ENCODE results near the gene APOC4. TPM values are rescaled to one million over a fixed set of nuclear protein-coding genes. Genes with fewer than 3 reads are reported as not detected.

The APOC4 gene
- total and polyA plus RNA-seq, 2 experiments from 2014 or later = not detected

DNA sequence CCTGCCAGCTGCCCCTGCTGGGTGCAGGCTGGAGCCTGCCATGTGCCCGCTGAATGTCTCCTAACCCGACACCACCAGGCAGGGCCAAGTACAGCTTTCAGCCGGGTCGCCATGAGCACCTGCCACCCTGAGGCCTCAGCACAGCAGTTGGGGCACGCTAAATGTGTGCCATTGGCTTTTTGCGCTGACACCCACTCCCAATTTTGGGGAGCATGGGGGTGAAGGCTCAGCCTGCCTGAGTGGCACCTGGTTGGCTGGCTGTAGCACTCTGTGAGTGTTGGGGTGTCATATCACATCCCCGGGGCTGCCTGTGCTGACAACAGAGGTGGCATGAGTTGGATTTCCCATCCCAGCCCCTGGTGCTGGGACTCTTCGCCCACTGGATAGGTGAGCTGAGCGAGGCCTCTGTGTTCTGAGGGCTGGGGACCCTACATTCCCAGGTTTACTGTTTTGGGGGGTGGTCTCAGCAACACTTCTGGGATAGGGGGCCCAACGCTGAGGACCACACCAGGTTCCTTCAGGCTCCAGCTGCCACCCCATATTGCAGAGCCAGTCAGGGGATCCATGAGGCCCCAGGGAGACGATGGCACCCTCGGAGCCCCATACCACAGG is 52.0 kb downstream of the APOC4 start:
- Histone ChIP-seq H3F3A (replicated peaks; ENCODE audit: low read depth) (no peaks in the 10 kb centered on the region), H3K4me2 (no peak overlapping the region), H3K79me2 (replicated peaks; ENCODE audit: insufficient read depth) (no peaks in the 10 kb centered on the region), H3K9me2 (ENCODE audit: insufficient read depth) (no peaks in the 10 kb centered on the region), H4K20me1 (replicated peaks; ENCODE audit: insufficient read depth) (no peaks in the 10 kb centered on the region), H3K4me1 (ENCODE audit: insufficient read depth) (no peaks in the 10 kb centered on the region), H3K36me3 (ENCODE audit: insufficient read depth) (peaks cover 4% of the 10 kb centered on the region; the same call in 1 of the 2 replicates), H3K27me3 (ENCODE audit: insufficient read depth) (no peaks in the 10 kb centered on the region), H3K4me3 (no peak overlapping the region), H3K27ac (ENCODE audit: low read depth) (no peak overlapping the region), H2AFZ (no peak overlapping the region)
- Mint-ChIP-seq H3K36me3 (ENCODE audit: low read depth) (peaks cover 17% of the 10 kb centered on the region), H3K9me3 (no peaks in the 10 kb centered on the region), H3K4me1 (no peaks in the 10 kb centered on the region), H3K27ac (no peak overlapping the region), H3K27me3 (ENCODE audit: insufficient read depth, low read depth, poor library complexity) (peaks cover 5% of the 10 kb centered on the region), H3K4me3 (no peak overlapping the region)
- DNase-seq (ENCODE audit: low spot score) (no peak), ATAC-seq (no peak)
- TF ChIP-seq POLR2AphosphoS5 (IDR thresholded peaks at IDR 0.05; ENCODE audit: low read depth) (peak; percentile 29; the same call in 1 of the 2 replicates), NANOG (IDR thresholded peaks at IDR 0.05; ENCODE audit: borderline replicate concordance) (no peak), ZNF331 (CRISPR knock-in tag; IDR thresholded peaks at IDR 0.05; ENCODE audit: low read depth) (no peak)

Other genes starting within 250 kb of the APOC4 start
- not detected in 2 replicates for gene CEACAM16, start 243.1 kb upstream of the APOC4 start, total RNA-seq (2014; rRNA removed; shearing (Covaris generic))
- not detected in 2 replicates for gene CEACAM16, start 243.1 kb upstream of the APOC4 start, polyA plus RNA-seq (2016; fragmentation: Nextera tagmentation; extraction: Ambion mirVana)
- 0.62 and 1.4 TPM in 2 replicates for gene BCL3, start 193.5 kb upstream of the APOC4 start, total RNA-seq (2014; rRNA removed; shearing (Covaris generic))
- gene BCL3, start 193.5 kb upstream of the APOC4 start, polyA plus RNA-seq (2016; fragmentation: Nextera tagmentation; extraction: Ambion mirVana) = 3.3 and 4.1 TPM in 2 replicates
- 27.1 and 29.3 TPM in 2 replicates for gene CBLC, start 164.3 kb upstream of the APOC4 start, total RNA-seq (2014; rRNA removed; shearing (Covaris generic))
- gene CBLC, start 164.3 kb upstream of the APOC4 start, polyA plus RNA-seq (2016; fragmentation: Nextera tagmentation; extraction: Ambion mirVana) = 13.8 and 14.5 TPM in 2 replicates
- 80.5 and 100 TPM in 2 replicates for gene BCAM, start 133.1 kb upstream of the APOC4 start, total RNA-seq (2014; rRNA removed; shearing (Covaris generic))
- 33.3 and 36.9 TPM in 2 replicates for gene BCAM, start 133.1 kb upstream of the APOC4 start, polyA plus RNA-seq (2016; fragmentation: Nextera tagmentation; extraction: Ambion mirVana)
- gene NECTIN2, start 95.9 kb upstream of the APOC4 start, total RNA-seq (2014; rRNA removed; shearing (Covaris generic)) = 230 and 235 TPM in 2 replicates
- gene NECTIN2, start 95.9 kb upstream of the APOC4 start, polyA plus RNA-seq (2016; fragmentation: Nextera tagmentation; extraction: Ambion mirVana) = 109 and 113 TPM in 2 replicates
- 233 and 273 TPM in 2 replicates for gene TOMM40, start 51.0 kb upstream of the APOC4 start, total RNA-seq (2014; rRNA removed; shearing (Covaris generic))
- gene TOMM40, start 51.0 kb upstream of the APOC4 start, polyA plus RNA-seq (2016; fragmentation: Nextera tagmentation; extraction: Ambion mirVana) = 135 and 142 TPM in 2 replicates
- gene APOE, start 36.4 kb upstream of the APOC4 start, total RNA-seq (2014; rRNA removed; shearing (Covaris generic)) = 1,391 and 1,438 TPM in 2 replicates
- gene APOE, start 36.4 kb upstream of the APOC4 start, polyA plus RNA-seq (2016; fragmentation: Nextera tagmentation; extraction: Ambion mirVana) = 1,133 and 1,232 TPM in 2 replicates
- 25.4 and 26.8 TPM in 2 replicates for gene APOC1, start 27.6 kb upstream of the APOC4 start, total RNA-seq (2014; rRNA removed; shearing (Covaris generic))
- 221 and 252 TPM in 2 replicates for gene APOC1, start 27.6 kb upstream of the APOC4 start, polyA plus RNA-seq (2016; fragmentation: Nextera tagmentation; extraction: Ambion mirVana)
- not detected in 2 replicates for gene APOC2, start 3.8 kb downstream of the APOC4 start, total RNA-seq (2014; rRNA removed; shearing (Covaris generic))
- not detected in 2 replicates for gene APOC2, start 3.8 kb downstream of the APOC4 start, polyA plus RNA-seq (2016; fragmentation: Nextera tagmentation; extraction: Ambion mirVana)
- 70.6 and 71.5 TPM in 2 replicates for gene CLPTM1, start 13.1 kb downstream of the APOC4 start, total RNA-seq (2014; rRNA removed; shearing (Covaris generic))
- gene CLPTM1, start 13.1 kb downstream of the APOC4 start, polyA plus RNA-seq (2016; fragmentation: Nextera tagmentation; extraction: Ambion mirVana) = 36.7 and 41.6 TPM in 2 replicates
- gene RELB, start 59.2 kb downstream of the APOC4 start, total RNA-seq (2014; rRNA removed; shearing (Covaris generic)) = 11.1 and 13.1 TPM in 2 replicates
- gene RELB, start 59.2 kb downstream of the APOC4 start, polyA plus RNA-seq (2016; fragmentation: Nextera tagmentation; extraction: Ambion mirVana) = 7.4 and 7.9 TPM in 2 replicates
- gene CLASRP, start 96.8 kb downstream of the APOC4 start, total RNA-seq (2014; rRNA removed; shearing (Covaris generic)) = 78.7 and 92.3 TPM in 2 replicates
- gene CLASRP, start 96.8 kb downstream of the APOC4 start, polyA plus RNA-seq (2016; fragmentation: Nextera tagmentation; extraction: Ambion mirVana) = 26.5 and 27.1 TPM in 2 replicates
- 10.3 and 13.4 TPM in 2 replicates for gene ZNF296, start 134.2 kb downstream of the APOC4 start, total RNA-seq (2014; rRNA removed; shearing (Covaris generic))
- 16.5 and 18.6 TPM in 2 replicates for gene ZNF296, start 134.2 kb downstream of the APOC4 start, polyA plus RNA-seq (2016; fragmentation: Nextera tagmentation; extraction: Ambion mirVana)
- gene GEMIN7, start 137.0 kb downstream of the APOC4 start, total RNA-seq (2014; rRNA removed; shearing (Covaris generic)) = 49.6 and 52.6 TPM in 2 replicates
- 90.5 and 91.6 TPM in 2 replicates for gene GEMIN7, start 137.0 kb downstream of the APOC4 start, polyA plus RNA-seq (2016; fragmentation: Nextera tagmentation; extraction: Ambion mirVana)
- gene PPP1R37, start 150.9 kb downstream of the APOC4 start, total RNA-seq (2014; rRNA removed; shearing (Covaris generic)) = 33.3 and 47.2 TPM in 2 replicates
- gene PPP1R37, start 150.9 kb downstream of the APOC4 start, polyA plus RNA-seq (2016; fragmentation: Nextera tagmentation; extraction: Ambion mirVana) = 6.9 and 7.8 TPM in 2 replicates
- gene NKPD1, start 218.7 kb downstream of the APOC4 start, total RNA-seq (2014; rRNA removed; shearing (Covaris generic)) = 1.3 and 2.2 TPM in 2 replicates
- gene NKPD1, start 218.7 kb downstream of the APOC4 start, polyA plus RNA-seq (2016; fragmentation: Nextera tagmentation; extraction: Ambion mirVana) = 0.09 and 0.24 TPM in 2 replicates
- 23.3 and 29.4 TPM in 2 replicates for gene TRAPPC6A, start 236.0 kb downstream of the APOC4 start, total RNA-seq (2014; rRNA removed; shearing (Covaris generic))
- 74.7 and 81.9 TPM in 2 replicates for gene TRAPPC6A, start 236.0 kb downstream of the APOC4 start, polyA plus RNA-seq (2016; fragmentation: Nextera tagmentation; extraction: Ambion mirVana)
- 15.9 and 16.0 TPM in 2 replicates for gene BLOC1S3, start 236.5 kb downstream of the APOC4 start, total RNA-seq (2014; rRNA removed; shearing (Covaris generic))
- gene BLOC1S3, start 236.5 kb downstream of the APOC4 start, polyA plus RNA-seq (2016; fragmentation: Nextera tagmentation; extraction: Ambion mirVana) = 2.5 and 5.0 TPM in 2 replicates

Data from GM23338 (cell line).